OCI-LY7 (cell line): ENCODE data around the gene THTPA. TPM values are rescaled to one million over a fixed set of nuclear protein-coding genes. Genes with fewer than 3 reads are reported as not detected.

Experiments used
- BruUV-seq: library from RNA; stranded (reverse); fragments of 400-500 nt; replicated peaks from 2 replicates; lab custom pipeline; 2021; lab: Mats Ljungman, UMichigan
- CTCF ChIA-PET: fragments of 300-600 bp; sonication (Branson Sonifier 250); formaldehyde crosslinking; loops from one replicate; lab custom pipeline; 2022; ENCODE audit warnings: antibody characterized with exemption; ENCODE audit not compliant: unreplicated experiment; lab: Charles Lee
- POLR2A ChIA-PET: fragments of 300-600 bp; sonication (Branson Sonifier 250); formaldehyde crosslinking; loops from one replicate; lab custom pipeline; 2022; ENCODE audit warnings: antibody characterized with exemption; lab: Charles Lee
- DNase-seq: peaks from one replicate; pipeline ENCODE4 v3.0.0-alpha.2; 2015; ENCODE audit warnings: low spot score
- H2AFZ ChIP-seq: fragments of 200-600 bp; sonication (generic), shearing (Covaris generic); 2 replicates; pipeline ENCODE4 v1.6.1; 2014; ENCODE audit warnings: mild to moderate bottlenecking, antibody characterized with exemption, low read length, moderate library complexity
- H3K27ac ChIP-seq: fragments of 200-600 bp; sonication (generic); 2 replicates; pipeline ENCODE4 v1.5.1; 2014; ENCODE audit warnings: mixed run types, low read depth, mild to moderate bottlenecking, moderate library complexity, low read length, inconsistent platforms; ENCODE audit not compliant: poor library complexity, severe bottlenecking
- H3K36me3 ChIP-seq: fragments of 200-600 bp; sonication (generic); 2 replicates; pipeline ENCODE4 v1.6.1; 2014; ENCODE audit warnings: mild to moderate bottlenecking, antibody characterized with exemption, low read length, moderate library complexity, mixed read lengths; ENCODE audit not compliant: insufficient read depth
- H3K4me1 ChIP-seq: fragments of 200-600 bp; sonication (generic); 2 replicates; pipeline ENCODE4 v1.5.1; 2014; ENCODE audit warnings: mild to moderate bottlenecking, low read length; ENCODE audit not compliant: insufficient read depth, poor library complexity, severe bottlenecking
- H3K4me2 ChIP-seq: fragments of 200-600 bp; sonication (generic); 2 replicates; pipeline ENCODE4 v1.6.1; 2014; ENCODE audit warnings: mild to moderate bottlenecking, low read length
- H3K4me3 ChIP-seq: fragments of 200-600 bp; sonication (generic); 2 replicates; pipeline ENCODE4 v1.5.1; 2014; ENCODE audit warnings: mild to moderate bottlenecking, low read depth, low read length; ENCODE audit not compliant: poor library complexity, severe bottlenecking
- H3K79me2 ChIP-seq: fragments of 200-600 bp; sonication (generic); 2 replicates; pipeline ENCODE4 v1.6.1; 2016; ENCODE audit warnings: low read depth, mild to moderate bottlenecking, low read length, moderate library complexity, mixed read lengths; ENCODE audit not compliant: insufficient read depth
- H3K9me2 ChIP-seq: fragments of 200-600 bp; sonication (generic); 2 replicates; pipeline ENCODE4 v1.6.1; 2016; ENCODE audit warnings: mild to moderate bottlenecking, low read length, mixed read lengths; ENCODE audit not compliant: insufficient read depth
- H3K9me3 ChIP-seq: fragments of 200-600 bp; sonication (generic); 2 replicates; pipeline ENCODE4 v1.6.1; 2014; ENCODE audit warnings: mild to moderate bottlenecking, mixed run types, low read length, mixed read lengths
- H4K20me1 ChIP-seq: fragments of 200-600 bp; sonication (generic); 2 replicates; pipeline ENCODE4 v1.6.1; 2014; ENCODE audit warnings: mild to moderate bottlenecking, antibody characterized with exemption, low read length, moderate library complexity, mixed read lengths; ENCODE audit not compliant: insufficient read depth
- CTCF ChIP-seq: fragments of 200-600 bp; sonication (generic); conservative IDR thresholded peaks from 2 replicates; pipeline ENCODE4 v1.5.1; 2014; ENCODE audit warnings: mild to moderate bottlenecking, antibody characterized with exemption, low read length, moderate library complexity, mixed read lengths
- EZH2phosphoT487 ChIP-seq: fragments of 200-600 bp; sonication (generic); IDR thresholded peaks from 2 replicates; pipeline ENCODE4 v1.6.1; 2018; ENCODE audit warnings: low read depth, borderline replicate concordance, mild to moderate bottlenecking, mixed run types, antibody characterized with exemption, low read length, moderate library complexity, mixed read lengths
- intact Hi-C: fragments of 100-400 bp; cut with micrococcal nuclease; formaldehyde crosslinking; loops from one replicate; pipeline ENCODE4 v1.10.0; 2022; ENCODE audit not compliant: unreplicated experiment
- total RNA-seq, 2 experiments: library from RNA; depleted of rRNA in 1 of 2; stranded (reverse); fragments of >200 nt in 1 of 2; shearing (Covaris generic) in 1 of 2; gene quantifications; 2 replicates each; pipeline ENCODE4 v1.2.3, GENCODE V29; 2014 to 2022

Gene THTPA
- total RNA-seq, 2 experiments from 2014 or later, result 15.4 to 28.6 TPM

- no peak for DNase-seq
- H3K9me2 ChIP-seq, result no peaks in the 10 kb centered on the region
- H4K20me1 ChIP-seq, result no peaks in the 10 kb centered on the region
- no peak overlapping the region for H2AFZ ChIP-seq
- intact Hi-C loops, result no loop called here
- H3K36me3 ChIP-seq, result no peaks in the 10 kb centered on the region
- ChIA-PET POLR2A (no interaction called here), CTCF (no interaction called here)
- no peak overlapping the region for H3K4me3 ChIP-seq
- H3K9me3 ChIP-seq, result no peaks in the 10 kb centered on the region
- H3K79me2 ChIP-seq, result no peaks in the 10 kb centered on the region
- no TSS peak for BruUV-seq
- TF ChIP-seq CTCF, result no peak
- H3K4me2 ChIP-seq, result no peak overlapping the region
- H3K4me1 ChIP-seq, result peaks cover 4% of the 10 kb centered on the region
- no peak overlapping the region for H3K27ac ChIP-seq
These were observed 42.9 kb upstream of the THTPA start for GRCh38 chr14:23513005-23513817.

- intact Hi-C loops, result no loop called here
- Histone ChIP-seq H3K36me3 (no peaks in the 10 kb centered on the region), H3K9me3 (no peaks in the 10 kb centered on the region), H2AFZ (no peak overlapping the region), H3K27ac (no peak overlapping the region), H3K4me3 (no peak overlapping the region), H3K79me2 (no peaks in the 10 kb centered on the region), H3K9me2 (no peaks in the 10 kb centered on the region), H3K4me1 (peaks cover 4% of the 10 kb centered on the region), H3K4me2 (no peak overlapping the region), H4K20me1 (no peaks in the 10 kb centered on the region)
- no peak for TF ChIP-seq EZH2phosphoT487
- no peak for TF ChIP-seq CTCF
- POLR2A ChIA-PET, result no interaction called here
- CTCF ChIA-PET, result no interaction called here
- no peak for DNase-seq
- BruUV-seq, result no TSS peak
These were observed 42.0 kb upstream of the THTPA start for GRCh38 chr14:23513818-23514643.

DNA sequence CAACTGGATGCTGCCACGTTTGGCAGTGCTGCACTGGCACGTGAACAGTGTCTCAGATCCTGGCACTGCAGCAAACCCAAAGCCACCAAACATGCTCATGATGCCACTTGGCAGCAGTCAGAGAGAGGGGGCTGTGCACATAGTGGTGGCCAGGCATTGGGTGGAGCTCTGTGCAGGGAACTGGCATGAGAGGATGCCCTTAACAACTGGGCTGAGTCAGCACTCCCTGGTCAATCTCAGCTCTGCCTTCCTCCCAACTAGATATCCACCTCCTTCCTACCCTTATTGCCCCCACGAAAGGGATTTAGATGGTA lies 41.5 kb upstream of the THTPA start:
- Histone ChIP-seq H3K9me3 (no peaks in the 10 kb centered on the region), H3K79me2 (no peaks in the 10 kb centered on the region), H3K4me2 (no peak overlapping the region), H3K4me3 (no peak overlapping the region), H3K9me2 (no peaks in the 10 kb centered on the region), H3K36me3 (no peaks in the 10 kb centered on the region), H4K20me1 (no peaks in the 10 kb centered on the region), H2AFZ (no peak overlapping the region), H3K27ac (no peak overlapping the region), H3K4me1 (peaks cover 4% of the 10 kb centered on the region)
- no peak for DNase-seq
- ChIA-PET POLR2A (no interaction called here), CTCF (no interaction called here)
- intact Hi-C loops, result no loop called here
- BruUV-seq, result no TSS peak
- no peak for TF ChIP-seq EZH2phosphoT487
- no peak for TF ChIP-seq CTCF
